ENCODE data around the gene PRKAR1A. TPM values are rescaled to one million over a fixed set of nuclear protein-coding genes. Genes with fewer than 3 reads are reported as not detected.
A peak's percentile ranks its signal among the peaks of the same experiment; 100 is the strongest.

PRKAR1A gene
- total RNA-seq, 1 experiment from 2014 or later = 158 TPM

GRCh38 chr17:68519911-68520310, 7.7 kb downstream of the PRKAR1A start:
- H3K4me1 Mint-ChIP-seq = peaks cover 4% of the 10 kb centered on the region
- no peak for DNase-seq (ENCODE audit: low spot score)
- H3K27ac Mint-ChIP-seq = peak overlapping the region; percentile 55; the same call in 1 of the 2 replicates
- no peak overlapping the region for H3K4me3 Mint-ChIP-seq
- no peak for ATAC-seq
- H3K9me3 Mint-ChIP-seq = peaks cover 33% of the 10 kb centered on the region
- peaks cover 74% of the 10 kb centered on the region for H3K36me3 Mint-ChIP-seq
- CTCF ChIA-PET = interaction anchor here (1.4 kb wide), 1 partner anchor 14 kb away, joined by 3 read pairs; no protein-coding TSS in a partner anchor
- POLR2A ChIA-PET = no interaction called here
- TF ChIP-seq TP53 (CRISPR knock-in tag; IDR thresholded peaks at IDR 0.05) (no peak), CDX4 (CRISPR knock-in tag; IDR thresholded peaks at IDR 0.05; ENCODE audit: borderline replicate concordance) (no peak), NFATC4 (CRISPR knock-in tag; IDR thresholded peaks at IDR 0.05) (no peak), AFF4 (CRISPR knock-in tag; IDR thresholded peaks at IDR 0.05; ENCODE audit: borderline replicate concordance) (no peak), CREB1 (CRISPR knock-in tag; IDR thresholded peaks at IDR 0.05) (no peak), MYBL2 (CRISPR knock-in tag; IDR thresholded peaks at IDR 0.05) (no peak), KAT7 (CRISPR knock-in tag; IDR thresholded peaks at IDR 0.05; ENCODE audit: borderline replicate concordance) (no peak), ZNF121 (CRISPR knock-in tag; IDR thresholded peaks at IDR 0.05) (no peak), NR2C2 (CRISPR knock-in tag; IDR thresholded peaks at IDR 0.05) (no peak), TCF7 (CRISPR knock-in tag; IDR thresholded peaks at IDR 0.05; ENCODE audit: low read depth) (no peak), JAZF1 (CRISPR knock-in tag; IDR thresholded peaks at IDR 0.05) (no peak), CBFB (CRISPR knock-in tag; IDR thresholded peaks at IDR 0.05; ENCODE audit: low read depth) (no peak), ZNF416 (CRISPR knock-in tag; IDR thresholded peaks at IDR 0.05) (no peak)
- H3K27me3 Mint-ChIP-seq (ENCODE audit: low read depth) = no peaks in the 10 kb centered on the region

GRCh38 chr17:68522266-68522665, 10.0 kb downstream of the PRKAR1A start:
- 0 out of 2 replicates have a peak overlapping the region, but pooled peaks have one; percentile 3 for H3K27ac Mint-ChIP-seq
- ChIA-PET POLR2A (no interaction called here), CTCF (no interaction called here)
- peaks cover 10% of the 10 kb centered on the region for H3K4me1 Mint-ChIP-seq
- ATAC-seq (no peak), DNase-seq (ENCODE audit: low spot score) (no peak)
- peaks cover 20% of the 10 kb centered on the region for H3K9me3 Mint-ChIP-seq
- H3K36me3 Mint-ChIP-seq = peaks cover 77% of the 10 kb centered on the region
- TF ChIP-seq ZNF263 (CRISPR knock-in tag; IDR thresholded peaks at IDR 0.05; ENCODE audit: low read depth) = no peak
- TF ChIP-seq ZBTB21 (CRISPR knock-in tag; IDR thresholded peaks at IDR 0.05; ENCODE audit: borderline replicate concordance) = no peak
- TF ChIP-seq ESRRA (CRISPR knock-in tag; IDR thresholded peaks at IDR 0.05; ENCODE audit: borderline replicate concordance) = no peak
- TF ChIP-seq PRDM15 (CRISPR knock-in tag; IDR thresholded peaks at IDR 0.05) = no peak
- no peak for TF ChIP-seq FOXJ3 (CRISPR knock-in tag; IDR thresholded peaks at IDR 0.05; ENCODE audit: borderline replicate concordance)
- TF ChIP-seq TCF7 (CRISPR knock-in tag; IDR thresholded peaks at IDR 0.05; ENCODE audit: low read depth) = no peak
- no peaks in the 10 kb centered on the region for H3K27me3 Mint-ChIP-seq (ENCODE audit: low read depth)
- no peak overlapping the region for H3K4me3 Mint-ChIP-seq

Data from WTC11 (cell line).